Esophagus squamous epithelium (tissue), 4 donors: ENCODE data around the gene IYD.

Experiments
- POLR2A ChIP-seq, 4 donors: fragments of 450-650 bp; IDR thresholded peaks; one replicate each; pipeline ENCODE4 v1.6.1; 2017; ENCODE audit warnings: antibody characterized with exemption in 4 of 4, mild to moderate bottlenecking in 4 of 4, moderate library complexity in 3 of 4
- TF ChIP-seq, protein P1 (sequence below), 6 experiments: fragments of 450-650 bp in 4 of 6; fragments of 200-600 bp in 2 of 6; sonication (generic) in 2 of 6; IDR thresholded peaks; one replicate each; pipeline ENCODE4 v1.5.1; 2016 to 2019; ENCODE audit warnings: antibody characterized with exemption in 6 of 6, mild to moderate bottlenecking in 4 of 6, moderate library complexity in 4 of 6

DNA sequence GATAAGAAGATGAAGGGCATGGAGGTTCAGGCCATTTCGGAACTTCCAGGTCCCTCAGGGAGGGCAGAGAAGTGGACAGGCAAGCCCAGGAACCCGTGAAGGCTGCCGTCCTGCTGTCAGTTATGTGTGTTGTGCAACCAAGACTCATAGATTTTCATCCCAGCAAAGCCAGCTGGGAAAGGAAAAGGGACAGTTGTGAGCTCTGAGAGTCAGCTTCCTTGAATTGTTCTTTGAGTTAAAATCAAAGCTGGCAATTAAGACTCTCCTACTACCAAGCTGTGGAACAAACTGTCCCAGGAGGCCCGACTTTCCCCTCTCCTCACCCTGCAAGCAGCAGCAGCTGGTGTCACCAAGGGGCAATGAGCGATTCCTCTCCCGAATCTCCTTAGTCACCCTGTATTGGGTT lies 46.3 kb upstream of the IYD start:
- TF ChIP-seq, protein P1, sequence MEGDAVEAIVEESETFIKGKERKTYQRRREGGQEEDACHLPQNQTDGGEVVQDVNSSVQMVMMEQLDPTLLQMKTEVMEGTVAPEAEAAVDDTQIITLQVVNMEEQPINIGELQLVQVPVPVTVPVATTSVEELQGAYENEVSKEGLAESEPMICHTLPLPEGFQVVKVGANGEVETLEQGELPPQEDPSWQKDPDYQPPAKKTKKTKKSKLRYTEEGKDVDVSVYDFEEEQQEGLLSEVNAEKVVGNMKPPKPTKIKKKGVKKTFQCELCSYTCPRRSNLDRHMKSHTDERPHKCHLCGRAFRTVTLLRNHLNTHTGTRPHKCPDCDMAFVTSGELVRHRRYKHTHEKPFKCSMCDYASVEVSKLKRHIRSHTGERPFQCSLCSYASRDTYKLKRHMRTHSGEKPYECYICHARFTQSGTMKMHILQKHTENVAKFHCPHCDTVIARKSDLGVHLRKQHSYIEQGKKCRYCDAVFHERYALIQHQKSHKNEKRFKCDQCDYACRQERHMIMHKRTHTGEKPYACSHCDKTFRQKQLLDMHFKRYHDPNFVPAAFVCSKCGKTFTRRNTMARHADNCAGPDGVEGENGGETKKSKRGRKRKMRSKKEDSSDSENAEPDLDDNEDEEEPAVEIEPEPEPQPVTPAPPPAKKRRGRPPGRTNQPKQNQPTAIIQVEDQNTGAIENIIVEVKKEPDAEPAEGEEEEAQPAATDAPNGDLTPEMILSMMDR (IDR thresholded peaks at IDR 0.05): no peak
- TF ChIP-seq POLR2A (IDR thresholded peaks at IDR 0.05): no peak
